HG03175 (cell line): Measurements from ENCODE around the gene KMT2E.

Experiments
- ATAC-seq: cut with Tn5 transposase; IDR thresholded peaks from one replicate; pipeline ENCODE4 v1.9.1; 2021; ENCODE audit warnings: mild to moderate bottlenecking, moderate library complexity; ENCODE audit not compliant: unreplicated experiment

KMT2E gene

DNA sequence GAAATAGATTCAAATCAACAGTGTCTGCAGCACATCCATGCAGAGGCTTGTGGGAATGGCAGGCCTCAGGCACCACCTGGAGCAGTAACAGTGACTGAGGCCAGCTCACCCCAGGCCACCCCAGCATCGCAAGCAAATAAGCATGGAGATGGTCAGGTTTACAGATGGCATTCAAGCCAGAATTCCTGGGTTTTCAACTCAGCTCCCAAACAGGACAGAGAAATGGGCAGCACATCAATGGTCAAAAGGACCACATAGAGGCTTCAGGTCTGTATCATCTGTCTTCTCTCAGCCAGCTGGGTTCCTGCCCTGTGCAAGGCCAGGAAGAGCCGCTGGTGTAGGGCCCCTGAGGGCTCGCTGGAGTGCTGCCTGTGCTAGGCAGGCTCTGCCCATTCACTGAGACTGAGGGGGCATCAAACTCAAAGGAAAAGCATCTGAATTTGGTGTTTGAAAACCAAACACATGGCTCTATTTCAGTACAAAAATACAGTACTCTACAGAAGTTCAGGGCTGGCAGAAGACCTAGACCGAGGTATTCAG is 112.5 kb downstream of the KMT2E start:
- ATAC-seq, result no peak

- no peak for ATAC-seq
Measured at GRCh38 chr7:105127179-105127578, 113.2 kb downstream of the KMT2E start.

- no peak for ATAC-seq
Measured at GRCh38 chr7:105130048-105130447, 116.0 kb downstream of the KMT2E start.

- ATAC-seq, result no peak
Measured at GRCh38 chr7:105130580-105130979, 116.6 kb downstream of the KMT2E start.

DNA sequence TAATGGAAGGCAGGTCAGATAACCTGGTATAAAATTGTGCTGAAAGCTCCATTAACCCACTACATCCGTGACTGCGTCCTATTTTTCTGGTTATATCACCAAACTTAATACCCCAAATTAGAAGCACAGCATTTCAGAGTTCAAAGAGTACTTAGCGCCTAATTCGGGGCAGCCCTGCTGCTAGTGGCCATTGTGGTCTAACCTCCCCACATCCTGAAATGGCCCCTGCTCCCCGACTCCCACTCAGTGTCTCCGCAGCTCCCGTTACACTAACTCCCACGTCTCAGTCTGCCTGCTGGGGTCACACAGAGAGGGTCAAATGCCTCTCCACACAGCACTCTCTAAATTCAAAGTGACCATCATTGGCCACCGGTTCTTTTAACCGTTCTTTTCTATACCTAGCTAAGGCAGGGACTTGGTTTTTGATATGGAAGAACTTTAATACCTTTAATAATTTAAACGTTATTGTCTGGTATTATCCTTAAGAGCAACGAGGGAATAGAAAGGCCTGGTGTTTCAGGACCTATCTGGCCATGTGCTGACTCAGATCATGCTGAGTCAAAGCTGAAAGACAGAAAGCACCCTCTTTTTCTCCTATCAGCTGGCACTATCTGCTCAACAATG is 117.1 kb downstream of the KMT2E start:
- peak; percentile 51 for ATAC-seq

GRCh38 chr7:105131890-105132289 is 117.9 kb downstream of the KMT2E start:
- ATAC-seq, result no peak

GRCh38 chr7:105132335-105132734 is 118.3 kb downstream of the KMT2E start:
- ATAC-seq, result no peak

- ATAC-seq, result no peak
Measured at GRCh38 chr7:105132835-105133234, 118.8 kb downstream of the KMT2E start.

- no peak for ATAC-seq
Measured at GRCh38 chr7:105133358-105133757, 119.4 kb downstream of the KMT2E start.

DNA sequence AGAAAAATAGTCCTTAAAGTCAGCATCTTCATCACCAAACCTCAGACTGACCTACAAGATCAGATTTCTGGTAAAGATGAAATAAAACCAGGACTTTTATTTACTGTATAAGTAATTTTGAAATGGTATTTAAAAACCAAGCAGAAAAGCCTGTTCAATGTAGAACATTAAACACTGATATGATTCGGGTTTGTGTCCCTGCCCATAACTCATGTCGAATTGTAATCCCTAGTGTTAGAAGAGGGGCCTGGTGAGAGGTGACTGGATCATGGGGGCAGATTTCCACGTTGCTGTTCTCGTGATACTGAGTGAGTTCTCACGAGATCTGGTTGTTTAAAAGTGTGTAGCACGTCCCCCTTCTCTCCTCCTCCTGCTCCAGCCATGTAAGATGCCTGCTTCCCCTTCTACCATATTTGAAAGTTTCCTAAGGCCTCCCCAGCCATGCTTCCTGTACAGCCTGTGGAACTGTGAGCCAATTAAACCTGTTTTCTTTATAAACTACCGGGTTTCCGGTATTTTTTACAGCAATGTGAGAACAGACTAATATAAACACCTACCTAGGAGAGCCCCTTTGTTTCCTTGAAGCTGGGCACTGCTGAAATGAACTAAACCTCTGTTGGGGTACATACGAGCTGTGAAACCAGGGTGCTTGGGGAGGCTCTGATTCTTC is 120.1 kb downstream of the KMT2E start:
- no peak for ATAC-seq

GRCh38 chr7:105136221-105136620 is 122.2 kb downstream of the KMT2E start:
- ATAC-seq, result no peak

DNA sequence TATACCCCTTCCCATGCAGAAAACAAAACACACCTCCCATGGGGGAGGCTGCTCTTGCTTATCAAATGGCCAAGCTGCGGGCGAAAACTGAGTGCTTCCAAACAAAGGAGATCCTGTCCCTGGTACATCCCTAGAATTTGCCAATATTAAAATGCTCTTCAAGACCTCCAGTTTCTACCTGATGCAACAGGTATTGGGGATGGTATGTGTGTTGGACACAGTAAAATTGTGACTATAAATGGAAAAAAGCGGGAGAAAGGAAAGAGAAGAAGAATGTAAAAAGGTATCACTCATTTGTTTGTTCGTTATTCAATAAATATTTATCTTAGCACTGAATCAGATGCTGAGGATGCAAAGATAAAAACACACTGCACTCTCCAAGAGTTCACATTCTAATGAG is 123.9 kb downstream of the KMT2E start:
- ATAC-seq, result no peak

DNA sequence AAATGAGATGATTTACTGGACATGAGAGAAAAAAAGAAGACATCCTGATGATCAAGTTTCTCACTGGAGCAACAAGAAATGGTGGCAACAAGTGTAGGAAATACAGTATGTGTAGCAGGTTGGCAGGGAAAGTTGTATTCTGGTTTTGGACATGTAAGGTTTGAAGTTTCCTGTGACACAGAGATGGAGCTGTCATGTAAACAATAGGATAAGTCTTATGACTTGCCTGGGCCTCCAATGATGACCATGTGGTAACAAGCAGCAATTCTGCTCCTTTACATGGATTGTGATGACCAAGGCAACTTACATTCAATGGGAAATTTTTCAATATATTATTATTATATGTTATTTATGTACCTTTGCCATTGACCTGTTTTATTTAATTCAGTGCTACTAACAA is 125.4 kb downstream of the KMT2E start:
- ATAC-seq, result no peak

DNA sequence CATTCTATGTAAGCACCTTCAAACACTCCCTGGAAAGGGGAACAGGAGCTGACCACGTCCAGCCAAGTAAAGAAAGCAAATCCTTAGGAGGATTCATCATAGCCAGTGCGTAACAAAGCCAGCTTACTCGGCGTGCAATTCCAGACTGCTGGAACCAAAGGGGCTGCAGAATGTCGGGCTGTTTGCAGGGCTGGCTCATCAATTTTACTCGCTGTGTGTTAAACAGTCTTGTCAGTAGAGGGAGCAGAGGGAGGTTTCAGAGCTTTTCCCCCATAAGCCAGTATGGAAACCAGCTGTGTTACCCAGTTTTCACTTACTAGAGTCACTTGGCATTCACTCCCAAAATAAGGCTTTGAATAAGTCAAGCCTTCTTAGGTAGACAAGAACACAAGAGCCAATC is 127.1 kb downstream of the KMT2E start:
- no peak for ATAC-seq

DNA sequence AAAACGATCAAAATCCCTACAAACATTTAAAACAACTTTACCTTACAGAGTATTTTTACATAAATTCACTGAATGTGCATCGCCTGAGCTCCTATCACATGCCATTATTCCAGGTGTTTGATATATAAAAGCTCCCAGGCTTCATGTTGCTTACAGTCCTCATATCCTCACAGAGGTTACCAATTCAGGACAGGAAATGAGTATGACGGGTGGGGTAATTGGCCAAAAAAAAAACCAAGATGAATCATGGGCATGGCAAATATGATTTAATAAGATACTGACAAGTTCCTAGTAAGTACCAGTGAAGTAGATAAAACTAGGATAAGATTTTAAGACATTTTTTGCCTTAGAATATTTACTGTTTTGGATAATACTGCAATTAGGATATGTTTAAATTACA is 135.8 kb downstream of the KMT2E start:
- no peak for ATAC-seq

DNA sequence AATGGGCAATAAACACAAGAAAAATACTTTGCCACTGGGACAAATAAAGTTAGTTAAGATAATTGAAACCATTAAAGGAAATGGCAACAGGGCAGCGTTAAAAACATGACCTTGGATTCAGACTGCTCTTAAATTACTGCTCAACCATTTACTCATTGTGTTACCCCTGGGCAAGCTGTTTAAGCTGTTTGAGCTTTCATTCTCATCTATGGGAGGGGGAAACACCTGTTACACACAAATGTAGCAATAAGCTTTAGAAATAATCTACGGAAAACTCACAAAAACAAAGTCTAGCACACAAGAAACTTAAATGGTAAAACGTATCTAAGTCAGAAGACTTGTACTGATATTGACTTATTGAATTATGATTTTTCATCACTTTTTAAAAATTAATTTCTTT is 137.1 kb downstream of the KMT2E start:
- ATAC-seq, result no peak

DNA sequence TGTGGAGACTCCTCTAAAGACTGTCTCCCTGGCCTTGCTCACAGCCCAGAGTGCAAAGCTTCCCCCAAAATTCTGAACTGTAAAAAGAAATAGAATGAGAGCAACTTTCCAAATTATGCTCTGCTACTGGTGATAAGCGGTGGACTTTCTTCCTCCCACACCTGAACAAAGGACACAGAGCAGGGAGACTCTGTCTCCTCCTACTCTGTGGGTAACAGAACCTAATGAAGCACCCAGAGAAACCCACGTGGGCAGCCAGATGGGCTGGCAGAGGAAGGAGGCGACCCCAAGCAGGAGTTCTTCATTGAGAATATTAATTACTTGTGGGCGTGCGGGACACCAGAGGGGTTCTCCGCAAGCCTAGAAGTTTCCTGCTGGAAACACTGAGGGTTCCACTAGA is 139.5 kb downstream of the KMT2E start:
- no peak for ATAC-seq

- ATAC-seq, result no peak
Measured at GRCh38 chr7:105154084-105154483, 140.1 kb downstream of the KMT2E start.

DNA sequence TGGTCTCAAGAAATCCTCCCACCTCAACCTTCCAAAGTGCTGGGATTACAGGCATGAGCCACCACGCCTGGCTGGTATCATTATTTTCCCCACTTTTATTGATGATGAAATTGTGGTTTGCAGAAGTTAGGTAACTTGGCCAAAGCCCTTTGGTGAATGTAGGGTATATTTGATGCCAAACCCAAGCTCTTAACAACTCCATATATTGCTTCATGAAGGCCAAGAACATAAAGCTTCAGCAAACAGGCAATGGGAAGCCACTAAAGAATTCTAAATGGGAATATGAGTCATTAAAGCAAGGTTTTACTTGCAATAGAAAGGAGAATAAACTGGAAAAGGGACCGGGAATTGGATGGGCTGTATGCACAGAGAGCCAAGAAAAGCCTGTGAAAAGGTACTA is 142.7 kb downstream of the KMT2E start:
- ATAC-seq, result no peak

- no peak for ATAC-seq
Measured at GRCh38 chr7:105157278-105157677, 143.3 kb downstream of the KMT2E start.

DNA sequence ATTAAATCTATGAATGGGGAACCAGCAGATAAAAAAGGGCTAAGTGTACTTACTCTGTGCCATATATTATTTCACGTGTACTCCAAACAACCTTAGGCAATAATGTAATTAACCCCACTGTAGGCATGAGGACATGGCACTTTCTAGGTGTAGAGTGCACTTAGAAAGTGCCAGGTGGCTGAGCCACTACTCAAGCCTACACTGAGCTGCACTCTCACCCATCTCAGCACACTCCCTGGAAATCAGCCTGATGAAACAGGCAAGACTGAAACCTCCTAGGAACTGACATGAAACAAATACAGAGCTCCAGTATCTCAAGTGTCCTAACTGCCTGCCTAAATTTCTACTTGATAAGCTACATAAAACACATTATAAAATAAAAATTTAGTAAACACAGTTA is 147.4 kb downstream of the KMT2E start:
- ATAC-seq, result no peak
